Jurkat, Clone E6-1 (cell line): ENCODE data around the gene TPPP2.

Experiments used
- DNase-seq: peaks from one replicate; pipeline ENCODE4 v3.0.0-alpha.2; 2011; ENCODE audit warnings: low read depth, low spot score
- H3K4me3 ChIP-seq: 2 replicates; pipeline ENCODE4 v1.5.1; 2011; ENCODE audit warnings: mild to moderate bottlenecking, low read length, control low read depth, moderate library complexity

TPPP2 gene

DNA sequence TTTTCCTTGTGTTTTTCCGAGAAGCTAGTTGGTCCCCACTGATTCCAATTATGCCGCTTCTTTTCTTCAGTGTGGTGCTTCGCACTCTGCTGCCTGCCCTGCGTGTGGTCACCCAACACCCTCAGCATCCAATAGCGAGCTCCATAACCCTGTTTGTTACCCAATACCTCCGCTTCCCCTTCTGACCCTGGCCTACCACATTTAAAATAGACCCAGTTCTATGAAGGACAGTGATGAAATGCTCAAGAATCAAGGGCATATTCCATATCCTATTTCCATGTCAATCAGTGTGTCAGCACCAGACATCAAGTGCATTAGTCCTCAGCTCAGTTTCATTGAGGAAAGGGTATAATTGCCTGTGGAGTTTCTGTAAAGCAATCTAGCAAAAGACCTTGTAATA, 14.7 kb upstream of the TPPP2 start:
- no peak for DNase-seq
- no peak overlapping the region for H3K4me3 ChIP-seq

- no peak for DNase-seq
- H3K4me3 ChIP-seq, result no peak overlapping the region
Measured at GRCh38 chr14:21016413-21017190, 13.4 kb upstream of the TPPP2 start.

GRCh38 chr14:21017528-21018245, 12.3 kb upstream of the TPPP2 start:
- DNase-seq, result no peak
- H3K4me3 ChIP-seq, result no peak overlapping the region

GRCh38 chr14:21018286-21018685, 11.7 kb upstream of the TPPP2 start:
- DNase-seq, result no peak
- no peak overlapping the region for H3K4me3 ChIP-seq

GRCh38 chr14:21018781-21019180, 11.2 kb upstream of the TPPP2 start:
- DNase-seq, result no peak
- H3K4me3 ChIP-seq, result no peak overlapping the region

- DNase-seq, result no peak
Measured at GRCh38 chr14:21019366-21019765, 10.7 kb upstream of the TPPP2 start.

GRCh38 chr14:21020977-21021545, 9.0 kb upstream of the TPPP2 start:
- DNase-seq, result no peak
- no peak overlapping the region for H3K4me3 ChIP-seq

More at GRCh38 chr14:21019366-21019765, 10.7 kb upstream of the TPPP2 start:
- no peak overlapping the region for H3K4me3 ChIP-seq

DNA sequence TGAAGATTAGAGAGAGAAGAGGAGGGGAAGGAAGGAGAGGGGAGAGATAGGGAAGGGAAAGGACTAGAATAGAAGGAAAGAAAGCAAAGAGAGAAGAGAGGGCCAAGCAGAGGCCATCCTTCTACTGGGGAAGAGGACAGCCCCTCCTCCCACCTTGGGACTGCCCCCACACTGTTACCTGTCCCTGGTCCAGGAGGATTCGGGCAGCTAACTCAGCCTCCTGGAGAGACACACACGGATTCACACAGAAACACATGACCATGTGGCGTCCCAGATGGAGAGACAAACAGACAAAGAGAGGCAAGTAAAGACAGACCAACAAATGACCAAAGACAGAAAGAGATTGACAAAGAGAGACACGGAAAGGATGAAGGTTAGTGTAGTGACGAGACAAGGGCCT, 7.3 kb upstream of the TPPP2 start:
- DNase-seq, result no peak

DNA sequence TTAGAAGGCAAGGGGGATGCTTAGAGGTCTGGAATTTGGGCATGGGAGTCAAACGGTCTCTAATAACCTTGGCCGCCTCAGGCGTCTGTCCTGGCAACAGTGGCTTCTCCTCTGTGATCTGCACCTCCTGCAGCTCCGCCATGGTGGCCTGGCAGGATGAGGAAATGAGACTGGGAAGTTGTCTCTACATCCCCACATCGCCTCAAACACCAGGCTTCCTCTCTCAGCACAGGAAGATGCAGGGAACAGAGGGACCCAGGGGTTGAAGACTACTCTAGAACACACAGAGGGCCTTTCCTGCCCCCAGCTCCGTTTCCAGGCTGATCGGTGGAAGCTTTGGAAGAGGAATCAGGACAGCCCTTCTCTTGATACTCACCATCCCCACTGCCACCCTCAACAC, 6.8 kb upstream of the TPPP2 start:
- DNase-seq, result no peak
- no peak overlapping the region for H3K4me3 ChIP-seq

More for the DNA sequence above, 7.3 kb upstream of the TPPP2 start:
- no peak overlapping the region for H3K4me3 ChIP-seq

- no peak for DNase-seq
- peak overlapping the region; percentile 69 for H3K4me3 ChIP-seq
Measured at GRCh38 chr14:21023817-21024584, 6.0 kb upstream of the TPPP2 start.

GRCh38 chr14:21024585-21025370, 5.2 kb upstream of the TPPP2 start, which contains the start of gene NDRG2:
NDRG2 (minus strand) TSS chr14:21025061; CDS start chr14:21023315, 1,746 bp downstream.
- DNase-seq, result peak; percentile 44
- peak within 1 kb of the TSS; percentile 69 for H3K4me3 ChIP-seq

GRCh38 chr14:21025371-21026273, 4.4 kb upstream of the TPPP2 start:
- H3K4me3 ChIP-seq, result peak overlapping the region; percentile 69
- no peak for DNase-seq

DNA sequence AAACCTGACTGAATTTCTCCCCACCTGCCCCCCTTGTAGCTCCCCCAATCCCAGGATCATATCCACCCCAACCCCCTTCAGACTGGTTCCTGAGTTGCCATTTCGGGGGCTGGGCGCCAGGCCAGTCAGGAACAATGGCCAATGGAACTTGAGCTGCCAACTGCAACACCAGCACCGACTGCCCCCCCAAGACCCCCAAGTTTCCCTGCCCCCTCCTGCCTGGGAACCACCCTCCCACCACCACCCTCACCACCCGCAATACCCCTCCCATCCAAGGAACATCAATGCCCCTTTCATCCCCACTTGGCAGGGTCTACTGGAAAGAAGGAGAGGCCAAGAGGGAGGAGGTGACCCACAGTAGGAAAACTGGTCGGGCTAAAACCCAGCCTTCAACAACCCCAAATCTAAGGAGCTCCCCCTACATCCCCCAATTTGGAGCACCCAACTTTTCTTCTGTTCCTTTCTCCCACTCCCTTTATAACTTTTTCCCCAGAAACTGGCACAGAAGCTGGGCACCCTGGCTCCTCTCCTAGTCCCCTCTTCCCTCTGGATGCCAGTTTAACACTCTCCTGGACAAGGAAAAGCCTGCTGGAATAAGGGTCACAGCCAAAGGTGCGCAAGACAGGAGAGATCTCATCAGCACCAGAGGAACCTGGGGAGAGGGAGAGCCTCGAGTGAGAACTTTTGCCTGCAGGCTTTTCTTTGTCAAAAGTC, 3.6 kb upstream of the TPPP2 start:
- H3K4me3 ChIP-seq, result no peak overlapping the region
- no peak for DNase-seq

DNA sequence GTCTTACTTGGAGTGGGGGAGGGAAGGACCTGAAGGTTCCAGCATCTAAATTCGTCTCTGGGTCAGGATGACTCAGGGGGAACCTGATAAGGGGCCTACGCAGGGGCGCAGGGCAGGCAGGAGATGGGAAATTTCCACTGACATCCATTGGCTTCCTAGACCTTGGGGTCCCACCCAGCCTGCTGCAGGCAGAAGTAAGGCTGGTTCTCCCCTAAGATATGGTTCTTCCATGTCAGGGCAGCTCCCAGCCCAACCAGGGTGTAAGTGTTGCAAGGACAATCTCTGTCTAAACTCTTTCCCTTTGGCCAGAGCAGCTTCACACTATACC, 3.1 kb upstream of the TPPP2 start:
- DNase-seq, result no peak
- H3K4me3 ChIP-seq, result no peak overlapping the region

DNA sequence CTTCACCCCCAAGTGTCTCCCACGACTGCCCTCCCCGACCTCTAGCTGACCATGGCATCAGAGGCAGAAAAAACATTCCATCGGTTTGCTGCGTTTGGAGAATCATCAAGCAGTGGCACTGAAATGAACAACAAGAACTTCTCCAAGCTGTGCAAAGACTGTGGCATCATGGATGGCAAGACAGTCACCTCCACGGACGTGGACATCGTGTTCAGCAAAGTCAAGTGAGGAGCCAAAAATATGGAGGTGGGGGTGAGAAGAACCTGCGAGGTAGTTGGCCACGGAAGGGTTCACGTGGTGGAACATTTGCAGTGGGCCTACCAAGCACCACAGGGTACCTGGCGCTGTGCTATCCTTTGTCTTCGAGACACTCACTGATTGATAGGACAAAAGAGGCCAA, 514 bp downstream of the TPPP2 start:
- no peak overlapping the region for H3K4me3 ChIP-seq
- no peak for DNase-seq

- no peak overlapping the region for H3K4me3 ChIP-seq
- DNase-seq, result no peak
Measured at GRCh38 chr14:21032326-21033132, 2.5 kb downstream of the TPPP2 start.
